ENCODE data around the gene PDZD2. TPM values are rescaled to one million over a fixed set of nuclear protein-coding genes. Genes with fewer than 3 reads are reported as not detected.

Gene PDZD2
- polyA plus RNA-seq, 1 donor from 2014 or later = 3.1 TPM

DNA sequence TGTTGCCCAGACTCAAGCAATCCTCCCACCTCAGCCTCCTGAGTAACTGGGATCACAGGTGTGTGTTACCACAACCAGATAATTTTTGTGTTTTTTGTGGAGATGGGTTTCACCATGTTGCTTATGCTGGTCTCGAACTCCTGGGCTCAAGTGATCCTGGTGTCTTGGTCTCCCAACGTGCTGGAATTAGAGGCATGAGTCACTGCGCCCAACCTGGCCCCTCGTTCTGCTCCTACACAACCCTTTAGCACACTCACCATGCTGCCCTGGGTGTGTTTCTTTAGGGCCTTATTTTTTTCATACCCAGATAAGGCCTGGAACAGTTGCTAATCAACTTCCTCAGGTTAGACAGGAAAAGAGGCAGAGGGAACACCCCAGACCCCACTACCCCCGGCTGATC lies 2.6 kb downstream of the PDZD2 start:
- Histone ChIP-seq H3K4me3 (ENCODE audit: low read length) (no peak overlapping the region), H3K9ac (ENCODE audit: low read length) (no peak overlapping the region), H3F3A (ENCODE audit: insufficient read depth, low read length, poor library complexity, severe bottlenecking) (no peaks in the 10 kb centered on the region), H3K9me3 (ENCODE audit: low read length) (no peaks in the 10 kb centered on the region), H3K36me3 (ENCODE audit: insufficient read depth, low read length) (no peaks in the 10 kb centered on the region), H3K79me2 (replicated peaks; ENCODE audit: insufficient read depth, low read length) (no peaks in the 10 kb centered on the region), H3K9me2 (ENCODE audit: insufficient read depth, low read length) (no peaks in the 10 kb centered on the region), H3K4me2 (ENCODE audit: low read length) (no peak overlapping the region), H2AFZ (ENCODE audit: low read depth, low read length) (no peak overlapping the region), H3K27ac (ENCODE audit: low read length) (no peak overlapping the region), H4K20me1 (ENCODE audit: insufficient read depth) (no peaks in the 10 kb centered on the region), H3K27me3 (ENCODE audit: insufficient read depth, low read depth, low read length) (peaks cover 20% of the 10 kb centered on the region)
- TF ChIP-seq EZH2 (IDR thresholded peaks at IDR 0.05; ENCODE audit: borderline replicate concordance, insufficient read depth, low read length, poor library complexity, severe bottlenecking) (no peak), EP300 (conservative IDR thresholded peaks at IDR 0.05; ENCODE audit: poor library complexity, severe bottlenecking) (no peak), SMC3 (conservative IDR thresholded peaks at IDR 0.05; ENCODE audit: poor library complexity) (no peak), TAF1 (IDR thresholded peaks at IDR 0.05; ENCODE audit: low read depth) (no peak), REST (IDR thresholded peaks at IDR 0.05; ENCODE audit: borderline replicate concordance) (no peak), POLR2AphosphoS5 (IDR thresholded peaks at IDR 0.05) (no peak), MXI1 (conservative IDR thresholded peaks at IDR 0.05; ENCODE audit: poor library complexity, severe bottlenecking) (no peak), RAD21 (conservative IDR thresholded peaks at IDR 0.05) (no peak)
- TF ChIP-seq, protein P1, sequence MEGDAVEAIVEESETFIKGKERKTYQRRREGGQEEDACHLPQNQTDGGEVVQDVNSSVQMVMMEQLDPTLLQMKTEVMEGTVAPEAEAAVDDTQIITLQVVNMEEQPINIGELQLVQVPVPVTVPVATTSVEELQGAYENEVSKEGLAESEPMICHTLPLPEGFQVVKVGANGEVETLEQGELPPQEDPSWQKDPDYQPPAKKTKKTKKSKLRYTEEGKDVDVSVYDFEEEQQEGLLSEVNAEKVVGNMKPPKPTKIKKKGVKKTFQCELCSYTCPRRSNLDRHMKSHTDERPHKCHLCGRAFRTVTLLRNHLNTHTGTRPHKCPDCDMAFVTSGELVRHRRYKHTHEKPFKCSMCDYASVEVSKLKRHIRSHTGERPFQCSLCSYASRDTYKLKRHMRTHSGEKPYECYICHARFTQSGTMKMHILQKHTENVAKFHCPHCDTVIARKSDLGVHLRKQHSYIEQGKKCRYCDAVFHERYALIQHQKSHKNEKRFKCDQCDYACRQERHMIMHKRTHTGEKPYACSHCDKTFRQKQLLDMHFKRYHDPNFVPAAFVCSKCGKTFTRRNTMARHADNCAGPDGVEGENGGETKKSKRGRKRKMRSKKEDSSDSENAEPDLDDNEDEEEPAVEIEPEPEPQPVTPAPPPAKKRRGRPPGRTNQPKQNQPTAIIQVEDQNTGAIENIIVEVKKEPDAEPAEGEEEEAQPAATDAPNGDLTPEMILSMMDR (IDR thresholded peaks at IDR 0.05; ENCODE audit: poor library complexity, severe bottlenecking) = no peak

- no peaks in the 10 kb centered on the region for H4K20me1 ChIP-seq (ENCODE audit: insufficient read depth)
- H3K9ac ChIP-seq (ENCODE audit: low read length) = no peak overlapping the region
- TF ChIP-seq MXI1 (conservative IDR thresholded peaks at IDR 0.05; ENCODE audit: poor library complexity, severe bottlenecking) = no peak
- TF ChIP-seq, protein P1 (IDR thresholded peaks at IDR 0.05; ENCODE audit: poor library complexity, severe bottlenecking) = no peak
- TF ChIP-seq EZH2 (IDR thresholded peaks at IDR 0.05; ENCODE audit: borderline replicate concordance, insufficient read depth, low read length, poor library complexity, severe bottlenecking) = no peak
- no peak for TF ChIP-seq TAF1 (IDR thresholded peaks at IDR 0.05; ENCODE audit: low read depth)
- TF ChIP-seq SMC3 (conservative IDR thresholded peaks at IDR 0.05; ENCODE audit: poor library complexity) = no peak
- TF ChIP-seq POLR2AphosphoS5 (IDR thresholded peaks at IDR 0.05) = no peak
- TF ChIP-seq EP300 (conservative IDR thresholded peaks at IDR 0.05; ENCODE audit: poor library complexity, severe bottlenecking) = no peak
- no peak for TF ChIP-seq REST (IDR thresholded peaks at IDR 0.05; ENCODE audit: borderline replicate concordance)
- TF ChIP-seq RAD21 (conservative IDR thresholded peaks at IDR 0.05) = no peak
- no peak overlapping the region for H3K4me3 ChIP-seq (ENCODE audit: low read length)
- H3K27me3 ChIP-seq (ENCODE audit: insufficient read depth, low read depth, low read length) = peaks cover 13% of the 10 kb centered on the region
- no peaks in the 10 kb centered on the region for H3K36me3 ChIP-seq (ENCODE audit: insufficient read depth, low read length)
- H3K4me2 ChIP-seq (ENCODE audit: low read length) = no peak overlapping the region
- H2AFZ ChIP-seq (ENCODE audit: low read depth, low read length) = no peak overlapping the region
- H3F3A ChIP-seq (ENCODE audit: insufficient read depth, low read length, poor library complexity, severe bottlenecking) = no peaks in the 10 kb centered on the region
- no peaks in the 10 kb centered on the region for H3K79me2 ChIP-seq (replicated peaks; ENCODE audit: insufficient read depth, low read length)
- H3K27ac ChIP-seq (ENCODE audit: low read length) = no peak overlapping the region
- no peaks in the 10 kb centered on the region for H3K9me2 ChIP-seq (ENCODE audit: insufficient read depth, low read length)
- H3K9me3 ChIP-seq (ENCODE audit: low read length) = no peaks in the 10 kb centered on the region
Observed at GRCh38 chr5:31645420-31646081, 6.6 kb downstream of the PDZD2 start.
